Limb (tissue), 2 donors: ENCODE results near the gene AFF3.
"Not testable (repeated sequence)": the region's sequence is repeated elsewhere in the genome, so short reads cannot be mapped to it uniquely, and the experiment has no call there.

ENCODE experiments used
- DNase-seq, 2 donors: peaks; one replicate each; pipeline ENCODE4 v3.0.0-alpha.2; 2016; ENCODE audit errors: extremely low spot score in 2 of 2

AFF3 gene

DNA sequence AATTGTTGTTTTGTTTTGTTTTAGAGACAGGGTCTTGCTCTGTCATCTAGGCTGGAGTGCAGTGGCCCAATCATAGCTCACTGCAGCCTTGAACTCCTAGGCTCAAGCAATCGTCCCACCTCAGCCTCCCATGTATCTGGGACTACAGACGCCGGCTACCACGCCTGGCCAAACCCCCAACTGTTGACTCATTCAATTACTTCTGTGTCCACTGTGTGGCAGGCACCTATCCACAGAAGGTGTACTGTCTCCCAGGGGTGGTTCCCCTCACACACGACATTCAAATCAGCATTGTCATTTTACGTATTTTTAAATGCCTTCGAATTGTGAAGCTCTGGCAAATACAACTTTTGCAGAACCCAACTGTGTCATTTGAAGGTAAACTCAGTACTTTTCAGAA lies 464.6 kb downstream of the AFF3 start:
- DNase-seq = no peak

DNA sequence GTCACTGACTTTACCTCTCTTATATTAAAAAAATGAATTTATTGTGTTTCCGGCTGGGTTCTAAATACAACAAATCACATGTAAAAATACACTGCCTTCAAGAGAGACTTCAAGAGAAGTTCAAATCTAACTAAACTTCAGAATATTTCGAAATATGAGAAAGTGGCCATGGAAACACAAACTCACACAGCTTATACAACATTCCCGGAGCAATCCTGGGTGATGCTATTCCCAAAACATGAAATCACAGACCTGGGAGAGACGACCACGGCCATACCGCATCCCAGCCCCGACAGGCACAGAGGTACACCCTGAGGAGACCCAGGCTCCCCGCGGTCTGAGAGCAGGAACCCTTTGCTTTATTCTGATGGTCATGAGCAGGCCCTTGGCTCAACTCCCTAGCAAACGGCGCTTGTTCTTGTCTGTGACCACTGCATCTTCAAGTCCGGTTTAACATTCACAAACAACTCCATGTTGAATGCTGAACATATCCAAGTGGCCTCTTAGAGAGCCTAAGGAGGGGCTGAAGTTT lies 467.2 kb downstream of the AFF3 start:
- DNase-seq = no peak

DNA sequence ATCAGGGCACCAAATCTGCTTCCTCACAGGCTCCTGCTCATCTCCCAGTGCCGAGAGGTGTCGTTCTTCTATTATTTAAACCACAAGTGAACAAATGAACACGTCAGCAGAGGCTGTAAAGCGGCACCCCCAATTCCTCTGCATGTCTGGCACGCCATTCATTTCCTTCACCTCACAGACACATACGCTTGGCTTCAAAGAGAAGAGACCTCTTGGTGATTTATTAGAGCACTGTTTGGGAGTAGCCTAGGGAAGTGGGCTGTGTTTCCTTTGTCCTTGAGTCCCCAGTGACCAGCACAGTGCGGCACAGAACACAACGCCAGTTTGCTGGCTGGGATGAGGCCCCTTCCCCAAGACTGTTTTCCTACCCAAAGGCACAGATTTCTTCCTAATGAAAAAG lies 468.3 kb downstream of the AFF3 start:
- no peak for DNase-seq

DNA sequence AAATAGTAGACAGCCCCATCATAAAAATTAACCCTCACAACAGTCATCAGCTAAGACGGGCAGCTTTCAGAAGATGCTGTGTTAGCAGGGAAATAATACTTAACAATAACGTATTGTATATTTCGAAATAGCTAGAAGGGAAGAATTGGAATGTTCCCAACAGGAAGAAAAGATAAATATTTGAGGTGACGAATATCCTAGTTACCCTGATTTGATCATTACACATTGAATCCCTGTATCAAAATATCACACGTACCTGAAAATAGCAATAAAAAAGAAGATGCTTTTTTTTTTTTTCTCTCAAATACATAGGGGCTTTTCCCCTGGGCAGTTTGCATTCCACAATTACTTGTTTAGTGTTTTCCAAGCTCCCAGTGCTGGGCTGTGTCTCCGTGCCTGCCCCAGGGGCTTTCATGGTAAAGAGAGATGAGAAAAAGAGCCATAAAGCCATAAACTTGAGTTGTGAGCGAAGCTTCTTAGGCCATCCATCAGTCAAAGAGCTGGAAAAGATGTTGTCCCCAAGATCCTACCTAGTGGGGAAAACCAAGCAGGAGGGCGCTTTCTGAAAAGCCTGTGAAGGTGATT lies 469.5 kb downstream of the AFF3 start:
- no peak for DNase-seq

DNA sequence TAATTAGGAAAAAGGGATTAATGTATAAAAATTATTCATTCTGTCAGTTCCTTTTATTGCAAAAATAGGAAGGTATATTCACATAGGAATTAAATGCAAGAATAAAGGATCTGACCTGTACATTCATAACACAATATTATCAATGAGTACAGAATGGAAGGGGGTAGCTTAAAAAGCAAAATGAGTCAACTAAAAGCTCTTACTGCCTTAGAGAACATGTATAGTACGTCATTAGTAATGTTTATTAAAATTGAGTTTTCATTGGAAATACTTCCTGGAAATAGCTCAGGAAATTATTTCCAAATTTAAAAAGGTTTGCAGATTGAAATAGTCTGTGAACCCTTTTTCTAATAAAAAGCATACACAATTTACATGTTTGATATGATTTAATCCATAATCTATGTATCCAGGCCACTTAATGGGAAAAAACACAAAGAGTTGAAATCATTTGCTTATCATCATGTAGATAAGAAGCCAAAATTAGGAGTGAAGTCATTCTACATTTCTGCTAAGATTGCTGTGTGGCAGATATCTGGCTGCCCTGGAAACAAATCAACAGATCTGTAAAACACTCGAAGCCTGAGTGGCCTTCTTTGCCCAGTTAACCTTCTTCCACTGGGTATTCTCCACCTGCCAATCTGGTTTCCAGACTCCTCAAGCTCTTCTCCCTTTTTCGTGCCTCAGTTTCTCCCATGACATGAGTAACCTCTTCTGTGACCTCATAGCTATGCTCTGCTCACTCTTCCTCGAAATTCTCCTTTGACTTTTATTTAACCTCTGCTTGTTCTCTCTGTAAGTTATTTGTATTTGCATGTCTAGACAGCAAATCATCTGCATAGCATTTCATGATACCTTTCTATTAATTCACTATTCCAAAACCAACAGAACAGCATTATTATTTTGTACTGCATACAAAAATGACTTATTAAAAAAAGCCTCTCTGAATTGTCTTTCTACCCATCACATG lies 471.3 kb downstream of the AFF3 start:
- DNase-seq = no peak

DNA sequence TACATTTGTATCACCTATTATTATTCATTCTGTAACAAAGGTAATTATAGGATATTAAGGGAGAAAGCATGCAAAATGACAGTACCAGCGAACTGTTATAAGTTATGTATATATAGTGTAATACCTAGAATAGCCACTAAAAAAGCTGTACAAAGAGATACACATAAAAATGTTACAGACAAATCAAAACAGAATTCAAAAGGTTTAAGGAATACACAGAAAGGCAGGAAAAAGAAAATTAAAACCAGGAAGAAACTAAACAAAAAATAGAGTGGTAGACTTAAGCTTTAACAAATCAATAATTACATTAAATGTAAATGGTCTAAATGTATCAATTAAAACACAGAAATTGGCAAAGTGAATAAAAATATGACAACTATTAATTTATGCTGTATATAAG lies 476.1 kb downstream of the AFF3 start:
- no peak for DNase-seq

DNA sequence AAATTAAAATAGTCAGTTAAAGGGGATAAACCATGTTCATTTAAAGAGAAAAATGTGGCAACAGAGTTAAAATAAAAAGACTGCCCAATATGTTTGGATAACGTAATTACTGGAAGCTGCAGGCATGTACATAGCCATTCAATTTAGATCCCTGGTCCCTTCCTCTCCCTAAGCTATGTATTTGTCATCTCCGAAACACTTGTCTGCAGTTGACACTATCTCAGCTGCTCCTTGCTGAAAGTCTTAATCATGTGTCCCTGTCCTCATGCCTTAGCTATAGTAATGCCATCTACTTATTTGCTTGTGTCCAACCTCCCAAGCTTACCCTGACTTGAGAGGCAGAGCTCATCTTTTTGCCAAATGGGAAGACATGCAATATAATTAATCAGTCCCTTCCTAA lies 478.7 kb downstream of the AFF3 start:
- DNase-seq = no peak

DNA sequence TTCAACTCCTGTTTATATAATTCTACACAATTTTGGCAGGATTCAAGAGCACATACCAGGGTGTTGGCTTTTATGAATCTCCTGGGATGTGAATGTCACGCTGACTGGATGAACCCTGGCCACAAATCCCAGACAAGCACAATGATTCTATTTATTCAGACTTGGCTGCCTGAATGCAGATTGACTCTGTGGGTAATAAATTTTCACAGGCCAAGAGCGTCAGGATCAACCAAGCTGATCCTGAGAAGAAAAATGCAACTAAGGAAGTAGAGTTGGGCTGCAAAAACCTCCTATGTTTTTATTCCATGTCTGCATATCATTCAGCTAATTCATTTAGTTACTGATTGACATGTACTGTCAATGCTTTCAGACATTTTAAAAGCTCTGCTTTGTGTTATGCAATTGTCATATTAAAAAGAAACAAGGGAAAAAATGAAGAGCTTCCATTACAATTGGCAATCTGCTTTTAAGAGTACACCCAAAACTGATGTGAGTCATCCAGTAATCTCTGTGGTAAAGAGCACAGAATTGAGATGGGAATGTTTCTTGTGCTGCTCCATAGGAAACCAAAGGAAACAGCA lies 479.5 kb downstream of the AFF3 start:
- peak; percentile 58 to 92 for DNase-seq

DNA sequence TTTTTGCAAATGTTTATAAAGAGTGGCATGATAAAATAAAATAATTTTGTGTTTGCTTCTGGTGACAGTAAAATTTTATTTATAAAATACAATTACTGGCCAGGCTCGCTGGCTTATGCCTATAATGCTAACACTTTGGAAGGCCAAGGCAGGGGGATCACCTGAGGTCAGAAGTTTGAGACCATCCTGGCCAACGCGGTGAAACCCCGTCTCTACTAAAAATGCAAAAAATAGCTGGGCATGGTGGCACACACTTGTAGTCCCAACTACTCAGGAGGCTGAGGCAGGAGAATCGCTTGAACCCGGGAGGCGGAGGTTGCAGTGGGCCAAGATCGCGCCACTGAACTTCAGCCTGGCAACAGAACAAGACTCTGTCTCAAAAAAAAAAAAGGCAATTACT lies 480.6 kb downstream of the AFF3 start:
- DNase-seq = not testable (repeated sequence)

DNA sequence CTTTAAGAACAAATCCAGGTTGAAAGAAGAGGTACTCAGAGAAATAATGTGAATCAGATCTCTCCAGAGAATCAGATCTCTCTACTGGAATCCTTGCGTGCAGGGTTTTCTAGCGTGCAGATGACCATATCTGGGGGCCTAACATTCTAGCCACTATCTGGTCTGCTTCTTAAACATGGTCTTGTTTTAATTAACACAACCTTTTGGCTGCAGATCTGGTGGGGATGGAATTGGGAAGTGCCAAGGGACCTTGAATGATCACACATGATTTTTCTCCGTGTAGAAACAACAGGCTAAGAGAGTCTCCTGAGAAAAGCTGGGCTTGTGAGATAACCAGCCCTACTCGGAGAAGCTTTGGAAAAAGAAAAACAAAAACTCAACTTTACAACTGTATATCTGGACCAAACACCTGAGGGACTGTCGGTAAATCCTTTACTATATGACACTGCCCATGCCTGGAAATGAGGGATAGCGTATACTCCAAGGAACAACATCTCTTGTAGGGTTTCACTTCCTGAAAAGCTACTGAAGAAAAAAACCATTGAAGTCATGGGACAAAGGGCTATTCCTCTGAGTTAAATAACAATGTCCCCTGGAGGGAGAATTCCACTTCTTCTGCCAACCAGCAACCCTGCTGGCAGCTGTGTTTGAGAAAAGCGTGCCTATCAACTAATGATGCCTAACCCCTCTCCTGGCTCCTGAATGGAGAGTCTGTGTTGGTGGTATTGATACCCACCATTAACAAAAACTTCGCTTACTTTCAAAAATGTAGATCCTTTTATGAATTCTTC lies 481.6 kb downstream of the AFF3 start:
- no peak for DNase-seq

DNA sequence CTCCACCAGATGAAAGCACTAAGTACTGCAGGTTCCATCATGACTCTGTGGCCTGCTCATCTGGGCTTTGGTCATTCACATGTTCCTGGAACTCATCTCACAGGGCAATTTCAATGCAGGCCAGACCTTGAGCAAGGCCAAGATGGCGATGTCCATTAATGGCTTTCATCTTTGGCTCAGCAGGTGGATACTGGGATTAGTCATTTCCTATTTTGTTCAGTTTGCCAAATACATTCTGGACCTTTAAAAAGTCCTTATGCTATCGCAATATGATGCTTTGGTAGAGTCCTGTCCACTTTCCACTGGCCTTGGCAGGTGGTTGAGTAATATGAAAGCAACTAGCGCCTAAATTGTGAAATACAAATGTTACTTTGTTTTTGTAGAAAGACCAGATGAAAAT lies 482.5 kb downstream of the AFF3 start:
- DNase-seq = no peak

DNA sequence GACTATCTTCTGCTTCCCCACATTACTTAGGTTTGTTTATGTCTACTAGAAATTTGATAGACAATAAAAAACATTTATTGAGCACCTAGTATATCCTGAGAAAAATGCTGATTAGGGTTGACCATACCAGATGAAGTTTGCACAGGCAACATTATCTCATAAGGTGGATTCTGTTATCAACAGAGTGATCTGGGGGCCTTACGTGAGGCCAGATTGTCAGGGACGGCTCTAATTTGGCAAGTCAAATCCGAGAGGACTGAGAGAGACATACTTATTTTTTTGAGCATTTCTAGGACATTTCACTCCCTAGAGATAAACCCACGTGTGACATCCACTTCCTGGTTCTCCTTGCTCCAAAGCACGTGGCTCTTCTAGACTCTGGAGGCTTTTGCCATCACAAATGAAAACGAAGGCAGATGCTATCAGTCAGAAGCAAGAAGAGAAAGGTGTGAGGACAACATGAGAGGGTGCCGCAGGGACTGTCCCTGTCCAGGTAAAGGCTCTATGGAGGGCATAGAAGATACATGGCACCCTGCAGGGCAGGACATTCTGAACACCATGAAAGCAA lies 484.6 kb downstream of the AFF3 start:
- DNase-seq = no peak

DNA sequence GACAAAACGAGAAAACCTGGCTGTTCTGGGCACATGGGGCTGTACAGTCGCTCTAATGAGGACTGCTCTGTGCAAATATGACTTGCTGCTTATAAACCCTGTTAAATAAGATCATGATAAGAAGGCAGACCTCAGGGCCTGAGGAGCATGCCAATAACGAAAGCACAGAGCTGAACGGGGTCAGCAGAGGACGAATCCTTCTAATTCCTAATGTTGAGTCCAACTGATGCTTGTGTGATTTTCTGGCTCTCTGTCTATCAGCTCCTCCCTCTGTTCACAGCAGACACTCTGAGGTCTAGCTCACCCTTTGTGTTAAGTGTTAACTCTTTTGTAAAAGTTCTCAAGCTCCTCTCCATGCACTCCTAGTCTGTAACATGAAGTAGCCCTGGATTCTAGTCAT lies 485.4 kb downstream of the AFF3 start:
- no peak for DNase-seq

DNA sequence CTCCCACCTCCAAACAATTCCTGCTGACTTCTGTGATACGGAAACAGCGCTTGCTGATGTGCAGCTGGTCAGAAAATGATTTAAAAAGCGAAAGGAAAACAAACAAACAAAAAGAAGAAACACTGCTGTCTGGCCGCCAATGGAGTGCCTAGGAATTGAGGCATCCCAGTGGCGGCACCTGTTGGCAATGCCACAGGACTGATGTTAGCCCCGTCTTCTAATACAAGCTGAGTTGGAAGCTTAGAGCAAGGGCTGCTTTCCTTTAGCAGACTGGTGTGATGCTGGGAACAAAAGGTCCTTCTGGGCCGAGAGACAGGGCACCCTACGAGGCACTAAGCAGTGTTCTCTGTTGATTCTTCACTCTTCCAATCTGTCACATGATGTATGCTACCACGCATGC lies 489.0 kb downstream of the AFF3 start:
- DNase-seq = no peak

DNA sequence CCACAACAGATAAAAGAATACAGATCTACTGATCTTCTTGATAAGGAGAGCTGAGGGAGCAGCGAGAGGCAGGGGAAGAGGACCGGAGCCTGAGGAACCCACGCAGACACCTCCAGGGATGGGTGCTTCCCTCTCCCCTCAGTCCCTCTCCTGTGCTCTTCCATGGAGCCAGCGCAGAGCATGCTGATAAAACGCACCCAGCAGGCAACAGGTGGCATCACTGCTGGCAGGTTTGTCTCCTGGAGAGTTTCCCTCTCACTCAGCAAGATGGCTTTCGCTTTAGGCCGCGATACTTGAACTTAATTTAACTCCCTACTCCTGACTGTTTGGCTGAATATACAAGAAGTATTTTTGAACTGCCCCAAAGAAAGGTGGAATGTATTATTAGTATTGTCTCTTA lies 489.5 kb downstream of the AFF3 start:
- DNase-seq = no peak

DNA sequence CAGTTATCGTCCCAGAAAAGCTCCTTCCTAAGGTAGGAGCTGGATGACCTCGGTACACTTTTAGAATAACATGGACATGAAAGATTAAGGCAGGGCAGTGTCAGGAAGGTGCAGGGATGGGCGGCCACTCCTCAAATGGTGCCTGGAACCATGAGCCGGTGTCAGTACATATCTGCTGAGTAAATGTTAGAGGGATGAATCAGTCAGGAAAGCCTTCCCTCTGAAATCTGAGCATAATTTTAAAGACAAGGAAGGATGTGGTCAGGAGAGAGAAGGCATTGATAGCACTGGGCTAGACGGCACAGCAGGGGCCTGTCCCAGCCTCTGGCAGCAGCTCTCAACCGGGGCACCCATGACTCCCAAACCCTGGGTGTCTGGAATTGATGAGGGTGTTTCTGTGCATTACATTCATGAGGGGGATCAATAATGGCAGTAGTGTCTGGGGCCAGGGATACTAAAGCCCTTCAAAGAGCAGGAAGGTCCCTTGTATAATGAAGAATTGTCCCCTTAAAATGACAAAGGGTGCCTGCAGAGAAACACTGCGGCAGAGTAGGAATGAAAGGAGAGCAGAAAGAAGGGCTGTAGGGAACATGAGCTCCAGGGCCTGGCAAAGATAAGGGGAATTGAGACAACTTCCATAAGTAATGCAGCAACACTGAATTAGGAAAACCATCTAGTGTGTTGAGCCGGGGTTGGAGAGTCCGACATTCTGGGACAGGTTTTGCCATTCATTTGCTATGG lies 490.3 kb downstream of the AFF3 start:
- DNase-seq = no peak

DNA sequence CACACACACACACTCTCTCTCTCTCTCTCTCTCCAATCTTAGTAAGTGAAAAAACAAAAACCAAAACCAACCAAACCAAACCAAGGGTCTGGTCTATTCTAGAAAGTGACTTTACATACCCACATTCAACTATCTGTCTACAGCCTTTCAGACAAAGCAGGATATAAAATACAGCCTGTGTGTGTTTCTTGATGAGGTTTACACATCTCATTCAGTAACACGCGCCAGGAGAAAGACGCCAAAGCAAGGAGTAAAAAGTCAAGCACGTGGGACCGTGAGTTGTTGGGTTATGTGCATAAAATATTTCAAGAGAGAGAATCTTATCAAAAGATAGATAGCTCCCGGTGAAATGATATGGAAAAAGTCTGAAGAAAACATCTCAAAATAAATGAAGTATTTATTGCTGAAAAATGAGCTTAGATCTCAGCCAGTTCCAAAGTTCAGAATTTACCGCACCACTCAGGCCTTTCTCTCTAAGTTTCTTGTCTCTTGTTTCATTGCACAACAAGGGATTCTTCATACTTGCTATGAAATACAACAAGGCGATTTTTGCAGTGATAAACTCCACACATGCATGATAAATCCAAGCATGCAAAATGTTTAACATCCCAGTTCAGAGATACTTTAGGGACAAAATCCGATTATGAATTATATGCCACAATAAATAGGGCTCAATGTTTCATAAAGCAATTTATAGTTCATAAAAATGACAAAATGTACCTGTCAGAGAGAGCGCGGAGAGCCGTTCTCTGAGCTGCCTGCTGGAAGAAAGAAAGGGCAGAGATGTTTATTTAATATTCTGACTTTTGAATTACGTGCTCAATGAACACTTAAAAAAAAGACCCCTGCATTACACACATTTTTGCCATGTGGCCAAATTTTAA lies 493.2 kb downstream of the AFF3 start:
- DNase-seq = no peak

DNA sequence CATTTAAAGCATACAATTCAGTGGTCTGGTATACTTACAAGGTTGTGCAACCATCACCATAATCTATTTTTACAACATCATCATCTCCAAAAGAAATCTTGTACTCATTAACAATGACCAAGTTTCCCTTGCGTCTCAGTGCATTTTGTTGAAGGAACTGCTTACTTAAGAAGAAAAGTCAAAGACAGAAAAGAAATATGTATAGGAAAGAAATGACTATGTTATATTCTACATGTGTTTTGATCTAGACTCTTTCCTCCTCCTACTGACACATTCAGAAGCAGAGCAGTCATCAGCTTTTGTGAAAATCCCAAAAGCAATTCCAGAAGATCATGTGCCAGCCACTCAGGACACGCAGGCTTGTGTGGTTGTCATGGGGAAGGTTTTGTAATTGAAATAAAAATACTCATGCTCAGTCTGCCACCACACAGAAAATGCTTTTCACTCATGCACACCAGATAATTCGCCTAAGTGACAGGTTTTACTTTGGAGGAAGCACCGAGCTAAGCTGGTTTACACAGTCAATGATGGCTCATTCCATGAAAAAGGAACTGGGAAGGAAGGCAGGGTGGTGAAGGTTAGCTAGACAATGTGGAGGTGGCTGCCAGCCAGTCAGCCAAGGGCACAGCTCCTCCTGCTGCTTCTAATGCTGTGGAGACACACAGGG lies 494.1 kb downstream of the AFF3 start:
- peak; percentile 44 to 53 for DNase-seq

DNA sequence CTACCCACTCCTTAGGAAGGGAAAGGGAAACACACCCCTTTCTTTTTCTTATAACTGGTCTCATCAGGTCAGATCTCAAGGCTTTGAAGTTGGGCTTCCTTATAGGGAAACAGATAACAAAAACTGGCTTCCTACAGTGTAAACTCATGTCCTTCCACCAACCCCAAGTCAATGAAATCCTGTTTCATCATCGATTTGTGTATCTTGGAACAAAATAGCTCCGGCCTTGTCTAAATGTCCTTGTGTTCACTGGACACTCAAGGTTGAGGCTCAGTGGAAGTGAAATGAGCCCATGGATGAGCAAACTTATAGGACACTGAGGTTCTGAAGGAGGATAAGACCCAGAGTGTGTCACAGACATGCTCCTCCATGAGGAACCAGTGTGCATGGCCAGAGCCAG lies 496.4 kb downstream of the AFF3 start:
- no peak for DNase-seq
